GM23248 (cell line): ENCODE results near the gene EEF2.

Source experiments
- EZH2 ChIP-seq: fragments of 200-600 bp; sonication (generic); IDR thresholded peaks from 2 replicates; pipeline ENCODE4 v1.6.1; 2018; ENCODE audit warnings: antibody characterized with exemption, mild to moderate bottlenecking; ENCODE audit not compliant: insufficient read depth, poor library complexity, severe bottlenecking
- EZH2phosphoT487 ChIP-seq: fragments of 200-600 bp; sonication (generic); IDR thresholded peaks from 2 replicates; pipeline ENCODE4 v1.6.1; 2018; ENCODE audit warnings: antibody characterized with exemption, moderate library complexity, mild to moderate bottlenecking, low read depth; ENCODE audit not compliant: insufficient read depth

DNA sequence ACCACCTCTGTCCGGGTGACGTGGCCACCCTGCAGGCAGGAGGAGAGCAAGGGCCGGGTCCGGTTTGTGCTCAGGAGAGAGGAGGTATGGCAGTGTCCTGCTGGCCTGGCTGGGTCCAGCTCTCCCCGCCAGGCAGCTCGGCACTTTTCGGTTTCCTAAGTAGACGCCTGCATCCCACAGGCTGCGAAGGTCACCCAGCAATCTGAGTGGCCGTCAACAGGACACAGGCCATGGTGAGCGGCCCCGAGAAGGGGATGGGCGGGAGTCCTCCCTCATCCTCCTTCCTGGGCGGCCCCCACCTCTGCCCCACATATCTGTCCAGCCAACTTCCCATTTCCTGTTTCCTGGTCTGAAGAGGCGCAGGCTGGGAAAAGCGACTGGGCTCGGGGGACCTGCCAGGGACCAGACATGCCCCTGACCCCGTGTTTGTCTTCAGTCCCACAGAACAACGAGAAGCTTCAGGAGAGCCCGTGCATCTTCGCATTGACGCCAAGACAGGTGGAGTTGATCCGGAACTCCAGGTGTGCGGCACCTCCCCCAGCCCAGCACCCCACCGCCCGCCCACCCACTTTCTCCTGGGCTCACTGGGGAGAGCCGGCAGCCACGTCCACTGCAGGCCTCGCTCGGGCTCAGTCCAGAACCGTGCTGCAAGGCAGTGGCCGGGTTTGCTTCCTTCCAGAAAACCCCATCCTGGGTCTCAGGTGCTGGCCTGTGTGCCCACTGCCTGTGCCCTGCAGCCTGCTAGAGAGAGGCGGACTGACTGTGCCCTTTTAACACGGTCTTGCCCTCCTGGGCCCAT, 38.5 kb upstream of the EEF2 start:
- TF ChIP-seq EZH2 (no peak), EZH2phosphoT487 (no peak)
